Calu3 (cell line): ENCODE data around the gene USP30. TPM values are rescaled to one million over a fixed set of nuclear protein-coding genes. Genes with fewer than 3 reads are reported as not detected.
A peak's percentile ranks its signal among the peaks of the same experiment; 100 is the strongest.

ENCODE experiments used
- BruUV-seq: library from RNA; stranded (reverse); fragments of 400-500 nt; replicated peaks from 2 replicates; lab custom pipeline; 2021; lab: Mats Ljungman, UMichigan
- CTCF ChIA-PET: fragments of 300-600 bp; sonication (Branson Sonifier 250); formaldehyde crosslinking; loops from one replicate; lab custom pipeline; 2022; ENCODE audit warnings: antibody characterized with exemption; lab: Charles Lee
- DNase-seq: peaks from one replicate; pipeline ENCODE4 v3.0.0; 2022
- H3K27ac Mint-ChIP-seq: one replicate; pipeline ENCODE4 v1.8.0; 2022; ENCODE audit warnings: mixed read lengths; ENCODE audit not compliant: unreplicated experiment
- H3K27me3 Mint-ChIP-seq: one replicate; pipeline ENCODE4 v1.8.0; 2022; ENCODE audit warnings: mixed read lengths; ENCODE audit not compliant: unreplicated experiment
- H3K36me3 Mint-ChIP-seq: one replicate; pipeline ENCODE4 v1.8.0; 2022; ENCODE audit warnings: mild to moderate bottlenecking, moderate library complexity, mixed read lengths; ENCODE audit not compliant: insufficient read depth, unreplicated experiment
- H3K4me1 Mint-ChIP-seq: one replicate; pipeline ENCODE4 v1.8.0; 2022; ENCODE audit warnings: mild to moderate bottlenecking, low read depth, mixed read lengths; ENCODE audit not compliant: unreplicated experiment
- H3K4me3 Mint-ChIP-seq: one replicate; pipeline ENCODE4 v1.8.0; 2022; ENCODE audit warnings: mild to moderate bottlenecking, low read depth, moderate library complexity, mixed read lengths; ENCODE audit not compliant: unreplicated experiment
- H3K9me3 Mint-ChIP-seq: one replicate; pipeline ENCODE4 v1.8.0; 2022; ENCODE audit warnings: low read depth, mixed read lengths; ENCODE audit not compliant: unreplicated experiment
- CTCF ChIP-seq: fragments of 200-600 bp; IDR thresholded peaks from one replicate; pipeline ENCODE4 v1.8.0; 2022; ENCODE audit warnings: antibody characterized with exemption; ENCODE audit not compliant: unreplicated experiment
- intact Hi-C: fragments of 100-400 bp; cut with micrococcal nuclease; formaldehyde crosslinking; loops from one replicate; pipeline ENCODE4 v1.10.0; 2022; ENCODE audit not compliant: unreplicated experiment
- total RNA-seq: library from RNA; stranded (reverse); gene quantifications from 2 replicates; pipeline ENCODE4 v1.2.3, GENCODE V29; 2022

Gene USP30
- total RNA-seq, 1 experiment from 2014 or later = 13.0 TPM

- no peak overlapping the region for H3K4me3 Mint-ChIP-seq
- TF ChIP-seq CTCF = no peak
- BruUV-seq = no TSS peak
- no peak for DNase-seq
- intact Hi-C loops = no loop called here
- peaks cover 2% of the 10 kb centered on the region for H3K9me3 Mint-ChIP-seq
- H3K4me1 Mint-ChIP-seq = no peaks in the 10 kb centered on the region
- CTCF ChIA-PET = interaction anchor here (0.8 kb wide), 1 partner anchor 20 kb away, joined by 3 read pairs; no protein-coding TSS in a partner anchor
- no peak overlapping the region for H3K27ac Mint-ChIP-seq
- no peaks in the 10 kb centered on the region for H3K36me3 Mint-ChIP-seq
- peaks cover 64% of the 10 kb centered on the region for H3K27me3 Mint-ChIP-seq
Measured at GRCh38 chr12:109130297-109131153, 78.1 kb downstream of the USP30 start.

- CTCF ChIA-PET = interaction anchor here (0.8 kb wide), 1 partner anchor 19 kb away, joined by 3 read pairs; no protein-coding TSS in a partner anchor
- Mint-ChIP-seq H3K9me3 (peaks cover 2% of the 10 kb centered on the region), H3K27ac (no peak overlapping the region), H3K4me1 (no peaks in the 10 kb centered on the region), H3K4me3 (no peak overlapping the region), H3K27me3 (peaks cover 57% of the 10 kb centered on the region), H3K36me3 (no peaks in the 10 kb centered on the region)
- no peak for TF ChIP-seq CTCF
- DNase-seq = no peak
- BruUV-seq = no TSS peak
- intact Hi-C loops = no loop called here
Measured at GRCh38 chr12:109131154-109132050, 79.0 kb downstream of the USP30 start.

- peaks cover 52% of the 10 kb centered on the region for H3K27me3 Mint-ChIP-seq
- TF ChIP-seq CTCF = peak; percentile 72
- H3K4me3 Mint-ChIP-seq = no peak overlapping the region
- H3K27ac Mint-ChIP-seq = no peak overlapping the region
- no peaks in the 10 kb centered on the region for H3K36me3 Mint-ChIP-seq
- CTCF ChIA-PET = interaction anchor here (0.9 to 1.3 kb wide), 2 partner anchors 20 to 23 kb away, joined by 3 to 4 read pairs; no protein-coding TSS in a partner anchor
- intact Hi-C loops = loop anchor here (1.0 kb wide), 1 partner anchor 251 kb away; no protein-coding TSS in a partner anchor
- no TSS peak for BruUV-seq
- peak; percentile 51 for DNase-seq
- peaks cover 5% of the 10 kb centered on the region for H3K9me3 Mint-ChIP-seq
- no peaks in the 10 kb centered on the region for H3K4me1 Mint-ChIP-seq
Measured at GRCh38 chr12:109134186-109134917, 82.0 kb downstream of the USP30 start.

GRCh38 chr12:109137055-109137454 lies 84.7 kb downstream of the USP30 start:
- CTCF ChIA-PET = no interaction called here
- no peak for DNase-seq
- BruUV-seq = no TSS peak
- no peak overlapping the region for H3K27ac Mint-ChIP-seq
- no peak overlapping the region for H3K4me3 Mint-ChIP-seq
- intact Hi-C loops = no loop called here
- no peaks in the 10 kb centered on the region for H3K4me1 Mint-ChIP-seq
- no peak for TF ChIP-seq CTCF
- H3K27me3 Mint-ChIP-seq = peaks cover 46% of the 10 kb centered on the region
- H3K36me3 Mint-ChIP-seq = no peaks in the 10 kb centered on the region
- H3K9me3 Mint-ChIP-seq = peaks cover 5% of the 10 kb centered on the region
